Gastrocnemius medialis (tissue), 4 donors: ENCODE data around the gene POLR3C.

Experiments
- POLR2A ChIP-seq, 2 donors: fragments of 450-650 bp; IDR thresholded peaks; one replicate each; pipeline ENCODE4 v1.6.1; 2017; ENCODE audit warnings: antibody characterized with exemption in 2 of 2, mild to moderate bottlenecking in 2 of 2, moderate library complexity in 2 of 2
- TF ChIP-seq, protein P1 (sequence below), 5 experiments: fragments of 450-650 bp in 3 of 5; fragments of 200-600 bp in 2 of 5; sonication (generic) in 2 of 5; IDR thresholded peaks in 4 of 5; conservative IDR thresholded peaks in 1 of 5; 1 replicate in 4 of 5; 2 replicates in 1 of 5; pipeline ENCODE4 v1.5.1; 2016 to 2019; ENCODE audit warnings: antibody characterized with exemption in 5 of 5, mild to moderate bottlenecking in 3 of 5, moderate library complexity in 3 of 5

DNA sequence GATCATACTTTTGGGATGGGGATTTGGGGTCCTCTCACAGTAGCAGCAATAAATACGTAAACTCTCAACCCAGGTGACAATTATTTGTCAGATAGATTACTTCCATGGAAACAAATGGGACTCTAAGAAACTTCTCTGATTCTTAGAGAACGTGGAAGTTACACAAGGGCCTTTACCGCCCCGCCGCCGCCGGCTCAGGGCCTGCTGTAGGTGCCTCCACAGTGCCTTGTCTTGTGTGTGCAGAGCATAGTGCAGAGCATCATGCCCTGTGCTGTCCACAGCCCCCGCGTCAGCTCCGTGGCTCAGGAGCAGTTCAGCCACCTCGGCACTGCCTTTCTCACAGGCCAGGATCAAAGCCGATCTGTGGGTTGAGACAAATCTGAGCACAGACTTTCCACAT is 50.6 kb downstream of the POLR3C start:
- no peak for TF ChIP-seq POLR2A (IDR thresholded peaks at IDR 0.05)
- TF ChIP-seq, protein P1, sequence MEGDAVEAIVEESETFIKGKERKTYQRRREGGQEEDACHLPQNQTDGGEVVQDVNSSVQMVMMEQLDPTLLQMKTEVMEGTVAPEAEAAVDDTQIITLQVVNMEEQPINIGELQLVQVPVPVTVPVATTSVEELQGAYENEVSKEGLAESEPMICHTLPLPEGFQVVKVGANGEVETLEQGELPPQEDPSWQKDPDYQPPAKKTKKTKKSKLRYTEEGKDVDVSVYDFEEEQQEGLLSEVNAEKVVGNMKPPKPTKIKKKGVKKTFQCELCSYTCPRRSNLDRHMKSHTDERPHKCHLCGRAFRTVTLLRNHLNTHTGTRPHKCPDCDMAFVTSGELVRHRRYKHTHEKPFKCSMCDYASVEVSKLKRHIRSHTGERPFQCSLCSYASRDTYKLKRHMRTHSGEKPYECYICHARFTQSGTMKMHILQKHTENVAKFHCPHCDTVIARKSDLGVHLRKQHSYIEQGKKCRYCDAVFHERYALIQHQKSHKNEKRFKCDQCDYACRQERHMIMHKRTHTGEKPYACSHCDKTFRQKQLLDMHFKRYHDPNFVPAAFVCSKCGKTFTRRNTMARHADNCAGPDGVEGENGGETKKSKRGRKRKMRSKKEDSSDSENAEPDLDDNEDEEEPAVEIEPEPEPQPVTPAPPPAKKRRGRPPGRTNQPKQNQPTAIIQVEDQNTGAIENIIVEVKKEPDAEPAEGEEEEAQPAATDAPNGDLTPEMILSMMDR (IDR thresholded peaks at IDR 0.05 in 4 of 5, conservative IDR thresholded peaks at IDR 0.05 in 1 of 5), result no peak
